Measurements from ENCODE around the gene MCOLN2.
"Not testable (repeated sequence)": the region's sequence is repeated elsewhere in the genome, so short reads cannot be mapped to it uniquely, and the experiment has no call there.

MCOLN2 gene

DNA sequence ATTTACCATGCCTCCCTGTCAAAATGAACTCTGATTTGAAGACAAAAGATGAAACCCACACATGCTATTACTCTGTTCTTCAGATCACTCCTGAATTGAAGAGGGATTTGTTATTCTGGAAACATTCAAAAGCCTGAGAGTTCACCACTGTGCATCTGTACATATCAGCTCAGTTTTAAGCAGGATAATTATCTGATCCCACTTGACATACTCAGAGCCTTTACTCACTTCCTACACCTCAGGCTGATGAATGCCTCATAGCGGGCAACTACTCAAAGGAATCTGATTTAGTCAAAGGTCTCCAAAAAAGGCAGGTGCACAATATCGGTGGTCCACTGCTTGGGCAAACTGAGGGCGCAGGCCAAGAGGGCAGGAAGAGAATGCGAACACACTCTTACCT lies 56.4 kb downstream of the MCOLN2 start:
- no peak for DNase-seq (ENCODE audit: low read depth)

DNA sequence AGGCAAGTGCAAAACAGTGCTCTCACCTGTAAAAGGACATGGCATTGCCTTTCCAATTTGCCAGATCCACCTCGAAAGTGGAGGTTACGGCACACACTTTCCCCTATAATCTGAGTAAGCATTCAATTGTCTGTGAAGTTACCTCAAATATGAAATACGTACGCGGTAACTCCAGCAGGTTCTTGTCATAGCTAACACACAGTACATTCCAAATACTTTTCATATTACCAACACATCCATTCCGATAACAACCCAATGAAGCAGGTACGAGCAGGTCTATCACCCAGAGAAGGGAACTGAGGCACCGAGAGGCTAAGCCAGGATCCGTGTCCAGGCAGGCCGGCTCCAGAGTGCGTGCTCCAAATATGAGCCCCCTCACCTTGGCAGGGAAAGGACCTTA lies 57.2 kb downstream of the MCOLN2 start:
- no peak for DNase-seq (ENCODE audit: low read depth)

DNA sequence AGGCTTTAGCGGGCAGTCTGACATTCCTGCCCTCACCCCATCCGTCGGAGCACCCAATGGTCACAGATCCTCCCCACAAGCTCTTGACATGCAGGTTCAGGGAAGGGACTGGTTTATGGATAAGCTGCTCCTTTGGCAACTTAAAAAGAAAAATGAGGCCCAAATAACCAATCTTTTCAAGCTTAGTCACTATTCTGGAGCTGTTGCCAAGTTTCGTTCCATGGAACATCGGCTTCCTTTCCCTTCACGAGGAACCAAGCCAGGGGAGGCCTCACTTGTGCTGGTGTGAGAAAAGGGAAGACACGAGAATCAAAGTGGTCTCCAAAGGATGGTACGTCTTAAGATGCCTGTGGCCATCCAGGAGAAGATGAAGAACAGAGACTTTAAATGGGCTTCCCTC lies 57.8 kb downstream of the MCOLN2 start:
- no peak for DNase-seq (ENCODE audit: low read depth)

DNA sequence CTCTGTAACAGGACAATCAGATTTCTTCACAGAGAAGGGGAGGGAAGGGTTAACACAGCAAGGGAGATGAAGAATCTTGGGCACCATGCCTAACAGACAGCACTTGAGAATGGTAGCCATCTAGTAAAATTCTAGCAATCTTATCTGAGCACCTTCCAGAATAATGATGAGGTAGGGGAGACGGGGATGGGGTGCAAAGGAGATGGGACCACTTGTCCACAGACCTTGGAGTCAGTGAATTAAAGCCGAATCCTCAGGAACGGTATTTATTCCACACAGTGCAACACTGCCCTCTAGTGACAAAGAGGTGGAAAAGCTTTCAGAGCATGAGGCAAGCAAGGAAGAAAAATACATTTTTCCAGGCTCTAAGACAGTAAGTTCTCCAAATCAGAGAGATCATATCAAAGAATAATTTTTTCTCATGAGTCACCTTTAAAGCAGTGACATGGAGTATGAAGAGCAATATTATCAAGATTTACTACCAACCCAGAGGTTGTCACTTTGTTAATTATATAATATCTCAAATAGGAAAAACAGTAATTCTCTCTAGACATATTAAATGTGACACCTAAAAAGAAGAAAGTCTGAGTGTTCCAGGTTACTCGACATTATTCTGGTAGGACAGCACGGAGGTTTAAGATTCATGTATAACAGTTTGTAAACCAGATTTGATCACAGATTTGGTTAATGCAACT lies 60.6 kb downstream of the MCOLN2 start:
- DNase-seq (ENCODE audit: low read depth) = no peak

DNA sequence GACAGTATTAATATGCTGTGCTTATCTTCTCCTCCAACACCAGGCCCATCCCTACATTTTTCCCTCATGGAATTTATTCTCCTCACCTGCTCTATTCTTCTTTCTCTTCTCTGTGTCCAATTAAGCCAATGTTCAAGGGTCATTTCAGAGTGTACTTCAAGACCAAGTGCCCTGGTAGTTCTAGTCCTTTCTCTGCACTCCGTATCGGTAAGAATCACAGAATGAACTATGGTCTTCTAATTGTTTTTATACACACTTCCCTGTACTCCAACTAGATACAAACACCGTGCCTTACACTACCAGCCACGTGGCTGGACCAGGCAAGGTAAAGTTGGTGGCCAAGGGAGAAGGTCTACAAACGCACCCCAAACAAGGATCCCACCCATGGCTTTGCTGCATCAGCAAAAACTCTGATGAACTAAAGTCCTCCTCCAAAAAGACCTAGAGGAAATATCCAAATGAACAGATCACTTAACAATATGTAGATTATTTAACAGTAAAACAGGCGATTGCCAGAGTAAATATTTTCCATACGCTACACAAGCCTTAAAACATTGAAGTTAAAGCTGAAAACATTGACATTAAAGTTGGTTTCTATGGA lies 63.8 kb downstream of the MCOLN2 start:
- DNase-seq (ENCODE audit: low read depth) = no peak

DNA sequence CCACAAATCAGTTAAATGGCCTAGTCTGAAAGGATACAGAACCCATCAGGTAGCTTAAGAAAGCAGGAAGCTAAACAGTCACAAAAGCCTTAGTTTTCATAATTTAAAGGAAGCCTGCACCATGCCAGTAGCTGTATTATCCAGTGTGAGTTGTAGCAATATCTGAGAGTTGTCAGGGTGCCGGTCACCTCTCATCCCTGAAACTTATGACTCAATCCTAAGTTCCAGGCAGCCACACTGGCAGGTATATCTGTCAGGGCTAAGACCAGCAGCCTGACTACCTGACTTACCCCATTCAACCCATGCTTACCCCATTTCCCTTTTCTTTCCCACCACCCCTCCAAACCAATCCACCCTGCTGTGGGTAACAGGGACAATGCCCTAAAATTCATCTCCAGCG lies 66.1 kb downstream of the MCOLN2 start:
- no peak for DNase-seq (ENCODE audit: low read depth)

DNA sequence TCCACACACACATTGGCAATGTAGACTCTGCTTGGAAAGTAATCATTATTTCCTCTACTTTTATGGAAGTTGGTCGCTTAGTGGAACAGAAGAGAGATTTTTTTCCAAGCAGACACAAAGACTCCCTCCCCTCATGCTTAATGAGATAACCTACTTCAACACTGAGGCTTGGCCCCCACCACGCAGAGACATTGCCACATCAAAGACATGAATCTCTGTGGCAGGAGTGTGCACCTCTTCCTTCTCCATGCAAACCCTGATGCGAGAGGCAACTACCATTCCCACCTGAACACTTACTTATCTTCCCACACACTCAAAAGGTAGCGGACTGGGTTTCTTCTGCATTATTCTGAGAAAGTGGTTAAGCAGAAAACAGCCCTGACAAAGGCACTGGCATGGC lies 66.6 kb downstream of the MCOLN2 start:
- no peak for DNase-seq (ENCODE audit: low read depth)

DNA sequence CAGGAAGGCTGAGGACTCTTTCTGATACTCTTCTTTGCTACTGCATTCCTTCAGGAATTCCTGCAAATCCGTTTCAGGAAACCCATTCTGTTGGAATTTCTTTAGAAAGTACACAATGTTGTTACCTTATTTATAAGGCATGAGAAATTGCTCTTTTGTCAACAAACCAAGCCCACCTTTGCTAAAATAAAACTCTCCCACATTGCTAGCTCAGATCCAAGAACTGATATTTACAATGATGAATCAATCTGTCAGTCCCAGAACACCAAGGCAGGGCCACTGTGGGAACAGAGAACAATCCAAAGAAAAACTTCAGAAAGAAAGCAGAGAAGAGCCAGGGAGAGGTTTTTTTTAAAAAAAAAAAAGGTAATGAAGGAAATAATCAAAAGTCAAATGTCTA lies 67.3 kb downstream of the MCOLN2 start:
- DNase-seq (ENCODE audit: low read depth) = no peak

DNA sequence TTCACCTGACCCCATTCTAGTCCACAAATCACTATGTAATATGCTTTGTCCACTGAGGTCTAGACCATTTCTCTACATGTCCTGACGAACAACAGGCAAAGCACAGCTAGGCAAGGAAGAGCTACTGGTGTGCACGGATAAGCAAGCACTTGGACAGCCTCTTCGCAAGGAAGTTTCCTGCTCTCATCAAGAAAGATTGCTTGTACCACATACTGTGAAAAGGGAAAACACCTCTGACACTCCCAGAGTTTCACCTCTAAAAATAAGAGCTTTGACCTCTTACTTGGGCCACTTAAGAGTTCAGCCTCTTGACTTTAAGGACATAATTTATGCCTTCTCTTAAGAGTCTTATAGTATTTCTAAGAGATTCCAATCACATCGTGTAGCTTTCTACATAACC lies 67.9 kb downstream of the MCOLN2 start:
- no peak for DNase-seq (ENCODE audit: low read depth)

DNA sequence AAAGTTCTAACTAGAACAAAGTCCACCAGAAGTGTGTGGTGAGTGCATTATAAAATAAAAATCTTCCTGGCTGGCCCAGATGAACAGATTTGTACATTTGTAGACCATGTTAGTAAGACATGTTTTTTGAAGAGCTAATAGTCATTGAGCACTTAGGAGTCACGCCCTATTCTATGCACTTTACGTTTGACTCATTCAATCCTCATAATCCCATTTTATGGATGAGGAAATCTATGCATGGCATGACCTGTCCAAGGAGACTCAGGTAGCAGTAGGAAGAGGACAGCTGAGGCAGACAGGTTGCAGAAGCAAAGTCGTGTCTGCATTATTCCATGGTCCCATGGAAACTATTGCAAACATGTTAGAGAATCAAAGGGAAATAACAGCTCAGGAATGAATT lies 73.6 kb downstream of the MCOLN2 start:
- no peak for DNase-seq (ENCODE audit: low read depth)

DNA sequence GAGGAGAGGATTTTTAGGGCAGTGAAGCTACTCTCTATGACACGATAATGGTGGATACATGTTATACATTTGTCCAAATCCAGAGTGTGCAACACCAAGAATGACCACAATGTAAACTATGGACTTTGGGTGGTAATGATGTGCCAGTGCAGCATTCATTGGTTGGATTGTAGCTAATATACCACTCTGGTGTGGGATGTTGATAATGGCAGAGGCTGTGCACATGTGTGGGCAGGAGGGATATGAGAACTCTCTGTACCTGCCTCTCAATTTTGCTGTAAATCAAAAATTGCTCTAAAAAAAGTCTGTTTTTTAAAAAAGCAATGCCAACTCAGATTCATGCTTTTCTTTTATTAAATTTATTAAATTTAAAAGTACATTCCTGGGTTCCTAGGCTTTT lies 76.8 kb downstream of the MCOLN2 start:
- DNase-seq (ENCODE audit: low read depth) = no peak

DNA sequence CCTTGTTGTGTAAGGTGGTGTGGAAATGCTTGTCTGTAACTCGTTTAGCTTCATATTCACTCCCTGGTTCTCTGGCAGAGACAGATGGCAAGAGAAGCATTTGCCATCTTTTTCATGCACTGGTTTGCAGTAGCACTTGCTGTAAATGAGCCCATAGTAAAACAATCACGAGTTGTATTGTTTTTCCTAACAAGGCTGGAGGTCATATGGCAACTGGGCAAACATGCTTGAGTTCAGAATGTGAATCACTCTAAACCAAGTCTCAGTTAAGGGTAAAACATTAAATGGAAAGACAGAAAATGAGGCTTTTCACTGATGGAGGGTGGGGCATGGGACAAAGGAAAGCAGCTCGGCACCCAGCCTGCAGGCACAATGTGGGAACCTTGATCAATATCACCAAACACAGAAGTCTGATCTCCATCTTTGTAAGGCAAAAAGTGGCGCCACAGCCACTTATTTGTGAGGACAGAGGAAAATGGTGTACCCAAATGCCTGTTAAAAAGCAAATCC lies 77.4 kb downstream of the MCOLN2 start:
- DNase-seq (ENCODE audit: low read depth) = no peak

DNA sequence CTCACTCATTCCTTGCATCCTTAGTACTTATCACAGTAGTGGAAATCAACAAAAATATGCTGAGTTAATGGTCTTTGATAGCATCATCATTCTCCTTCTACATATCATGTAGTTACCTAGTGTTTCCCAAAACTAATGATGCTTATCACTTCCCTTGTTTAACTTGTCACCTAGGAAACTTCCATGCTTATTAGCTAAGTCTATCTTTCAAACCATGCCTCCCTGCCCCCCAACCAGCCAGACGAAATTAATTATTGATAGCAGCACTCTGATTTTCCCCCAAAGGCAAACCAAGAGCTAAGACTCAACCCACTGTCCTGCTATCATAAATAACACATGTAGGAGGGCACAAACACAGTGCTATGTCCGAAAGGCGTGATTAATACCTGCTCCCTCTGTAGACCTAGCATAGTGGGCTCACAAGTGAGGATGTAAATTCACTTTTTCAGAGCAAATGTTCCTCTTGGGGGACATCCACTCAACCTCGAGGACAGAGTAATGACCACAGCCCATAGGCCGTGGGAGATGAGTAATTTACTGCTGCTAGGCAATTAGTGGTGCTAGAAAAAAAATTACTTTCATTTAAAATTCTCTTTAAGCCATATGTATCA lies 78.1 kb downstream of the MCOLN2 start:
- no peak for DNase-seq (ENCODE audit: low read depth)

DNA sequence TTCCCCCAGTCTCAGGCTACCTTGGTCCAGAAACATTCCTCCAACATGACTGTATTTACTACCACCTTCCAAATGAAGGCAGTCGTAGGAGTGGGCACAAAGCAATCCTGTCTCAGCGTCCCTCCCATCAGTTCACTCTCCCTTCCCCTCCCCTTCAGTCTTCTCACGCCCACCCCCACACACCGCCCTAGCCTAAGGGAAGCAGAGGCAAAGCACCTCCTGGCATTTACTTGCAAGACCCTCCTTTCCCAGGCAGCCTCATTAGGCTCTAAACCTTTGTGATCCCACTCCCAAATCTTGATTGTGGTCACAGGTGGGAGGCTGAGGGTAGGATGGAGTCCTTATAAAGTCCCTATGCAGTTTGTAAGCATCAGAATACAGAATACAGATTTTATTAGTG lies 80.0 kb downstream of the MCOLN2 start:
- no peak for DNase-seq (ENCODE audit: low read depth)

DNA sequence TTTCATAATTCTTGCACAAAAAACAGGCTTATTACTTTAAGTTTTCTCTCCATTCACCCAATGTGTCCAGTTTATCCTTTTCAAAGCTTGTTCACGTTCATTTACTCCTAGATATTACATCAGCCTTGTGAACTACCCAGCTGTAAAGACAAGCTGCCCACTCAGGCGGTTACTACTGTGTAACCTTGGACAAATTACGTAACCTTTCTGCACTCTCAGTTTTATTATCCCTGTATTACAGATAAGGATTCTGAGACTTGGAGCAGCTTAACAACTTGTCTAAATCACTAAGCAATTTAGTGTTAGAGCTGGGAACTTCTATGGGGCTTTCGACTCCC lies 83.4 kb downstream of the MCOLN2 start:
- no peak for DNase-seq (ENCODE audit: low read depth)

DNA sequence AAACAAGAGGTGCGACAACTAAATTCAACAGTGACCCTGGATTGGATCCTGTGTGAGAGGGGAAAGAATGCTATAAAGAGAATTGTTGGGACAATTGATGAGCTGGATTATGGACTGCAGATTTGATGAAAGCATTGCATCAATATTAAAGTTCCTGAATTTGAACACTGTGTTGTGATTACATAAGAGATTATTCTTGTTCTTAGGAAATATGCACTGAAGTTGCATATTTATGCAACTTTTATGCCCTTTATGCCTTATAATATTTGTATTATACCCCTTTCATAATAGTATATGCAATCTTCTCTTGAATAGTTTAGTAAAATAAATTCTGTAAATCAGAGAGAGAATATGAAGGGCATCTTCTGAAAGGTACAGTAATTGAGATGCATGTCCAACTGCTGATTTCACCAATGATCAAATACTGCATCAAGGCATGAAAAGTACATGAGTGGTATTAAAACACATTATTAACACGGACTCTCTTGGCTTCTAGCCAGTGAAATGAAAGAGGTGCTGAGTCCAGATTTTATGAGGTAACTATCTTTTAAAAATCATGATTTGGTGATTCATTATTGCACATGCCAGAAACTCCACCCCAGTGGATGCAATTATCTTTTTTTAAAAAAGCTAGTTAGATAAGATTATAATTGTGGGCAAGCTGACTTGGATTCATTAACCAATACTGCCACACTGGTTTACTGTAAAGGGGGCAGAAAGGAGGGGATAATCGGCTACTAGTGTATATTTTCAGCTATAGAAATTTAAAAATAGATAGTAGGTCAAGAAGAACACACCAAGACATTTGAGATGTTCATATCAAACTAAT lies 84.0 kb downstream of the MCOLN2 start:
- no peak for DNase-seq (ENCODE audit: low read depth)

DNA sequence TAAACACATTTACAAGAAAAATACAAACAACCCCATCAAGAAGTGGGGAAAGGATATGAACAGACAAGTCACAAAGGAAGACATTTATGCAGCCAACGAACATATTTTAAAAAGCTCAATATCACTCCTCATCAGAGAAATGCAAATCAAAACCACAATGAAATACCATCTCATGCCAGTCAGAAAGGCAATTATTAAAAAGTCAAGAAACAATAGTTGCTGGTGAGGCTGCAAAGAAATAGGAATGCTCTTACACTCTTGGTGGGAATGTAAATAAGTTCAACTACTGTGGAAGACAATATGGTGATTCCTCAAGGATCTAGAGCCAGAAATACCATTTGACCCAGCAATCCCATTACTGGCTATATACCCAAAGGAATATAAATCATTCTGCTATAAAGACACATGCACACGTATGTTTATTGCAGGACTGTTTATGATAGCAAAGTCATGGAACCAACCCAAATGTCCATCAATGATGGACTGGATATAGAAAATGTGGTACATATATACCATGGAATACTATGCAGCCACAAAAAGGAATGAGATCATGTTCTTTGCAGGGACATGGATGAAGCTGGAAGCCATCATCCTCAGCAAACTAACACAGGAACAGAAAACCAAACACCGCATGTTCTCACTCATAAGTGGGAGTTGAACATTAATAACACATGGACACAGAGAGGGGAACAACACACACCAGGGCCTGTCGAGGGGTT lies 88.0 kb downstream of the MCOLN2 start:
- not testable (repeated sequence) for DNase-seq (ENCODE audit: low read depth)

DNA sequence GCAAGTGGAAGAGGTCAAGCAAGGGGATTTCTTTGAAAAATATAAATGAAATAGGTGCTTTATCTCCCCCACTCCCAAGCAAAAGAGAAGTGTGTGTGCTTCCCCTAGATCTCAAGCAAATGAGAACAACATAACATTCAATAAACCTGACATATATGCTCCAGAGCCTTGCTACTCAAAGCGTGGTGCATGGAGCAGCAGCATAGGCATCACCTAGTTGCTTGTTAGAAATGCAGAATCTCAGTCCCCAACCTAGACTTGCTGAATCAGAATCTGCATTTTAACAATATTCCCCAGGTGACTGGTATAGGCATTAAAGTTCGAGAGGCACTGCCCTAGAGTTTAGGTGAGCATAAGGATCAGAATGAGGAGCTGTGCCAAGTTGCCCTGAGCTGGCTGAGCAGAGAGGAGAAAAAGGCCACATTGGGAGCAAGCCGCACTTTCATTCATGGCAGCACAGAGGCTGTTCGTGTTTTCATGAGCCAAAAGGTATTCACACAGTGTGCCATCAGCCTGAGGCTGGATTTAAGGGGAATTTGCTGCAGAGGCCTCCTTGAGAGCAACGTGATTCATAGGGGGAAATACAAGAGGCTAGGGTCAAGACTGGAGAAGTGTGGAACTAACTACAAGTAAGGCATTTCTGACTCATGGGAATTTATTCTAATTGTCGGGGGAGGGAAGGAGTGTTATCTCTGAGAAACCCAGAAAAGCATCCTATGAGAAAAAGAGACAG lies 89.7 kb downstream of the MCOLN2 start:
- DNase-seq (ENCODE audit: low read depth) = no peak

DNA sequence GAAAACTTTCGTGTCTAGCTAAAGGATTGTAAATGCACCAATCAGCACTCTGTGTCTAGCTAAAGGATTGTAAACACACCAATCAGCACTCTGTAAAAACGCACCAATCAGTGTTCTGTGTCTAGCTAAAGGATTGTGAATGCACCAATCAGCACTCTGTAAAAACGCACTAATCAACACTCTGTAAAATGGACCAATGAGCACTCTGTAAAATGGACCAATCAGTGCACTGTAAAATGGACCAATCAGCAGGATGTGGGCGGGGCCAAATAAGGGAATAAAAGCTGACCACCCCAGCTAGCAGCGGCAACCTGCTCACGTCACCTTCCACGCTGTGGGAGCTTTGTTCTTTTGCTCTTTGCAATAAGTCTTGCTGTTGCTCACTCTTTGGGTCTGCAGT lies 94.2 kb downstream of the MCOLN2 start:
- not testable (repeated sequence) for DNase-seq (ENCODE audit: low read depth)

DNA sequence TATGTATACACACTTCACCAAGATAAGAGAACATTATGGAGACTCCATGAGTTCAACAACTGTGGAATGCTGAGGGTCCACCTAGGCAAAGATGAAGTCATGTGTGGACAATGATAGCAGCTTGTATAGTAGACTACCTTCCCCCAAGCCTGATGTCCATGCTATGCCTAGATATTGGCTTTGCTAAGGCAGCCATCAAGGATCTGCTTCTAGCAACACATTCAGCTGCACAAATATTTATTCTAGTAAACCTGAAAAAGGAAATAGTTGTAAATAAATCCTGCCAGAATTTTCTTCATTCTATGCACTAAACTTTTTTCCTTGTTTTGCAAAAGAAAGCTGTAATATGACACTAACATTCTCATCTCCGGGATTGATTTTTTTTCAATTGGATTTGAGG lies 96.9 kb downstream of the MCOLN2 start:
- no peak for DNase-seq (ENCODE audit: low read depth)

DNA sequence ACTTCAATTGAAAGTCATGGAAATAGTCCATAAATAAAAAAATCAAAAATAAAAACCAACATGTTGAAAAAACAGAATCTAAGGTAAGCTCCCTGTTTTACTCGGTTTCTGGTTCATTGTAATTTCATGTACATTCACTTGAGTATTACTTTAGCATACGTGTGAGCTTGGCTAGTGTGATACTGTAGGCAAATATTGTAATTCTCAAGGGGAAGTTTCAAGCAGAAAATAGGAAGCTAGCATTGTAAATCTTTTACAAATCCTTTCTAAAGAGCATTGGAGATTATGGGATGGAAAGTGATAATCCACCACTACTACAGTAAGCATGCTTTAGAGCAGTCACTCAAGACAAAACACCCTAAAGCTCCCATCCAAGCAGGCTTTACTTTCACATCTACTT lies 100.6 kb downstream of the MCOLN2 start:
- DNase-seq (ENCODE audit: low read depth) = no peak
